ENCODE data around the gene ABHD12. TPM values are rescaled to one million over a fixed set of nuclear protein-coding genes. Genes with fewer than 3 reads are reported as not detected.
"Not testable (repeated sequence)": the region's sequence is repeated elsewhere in the genome, so short reads cannot be mapped to it uniquely, and the experiment has no call there.

ABHD12 gene
- total RNA-seq, 1 experiment from 2014 or later, result 117 TPM

DNA sequence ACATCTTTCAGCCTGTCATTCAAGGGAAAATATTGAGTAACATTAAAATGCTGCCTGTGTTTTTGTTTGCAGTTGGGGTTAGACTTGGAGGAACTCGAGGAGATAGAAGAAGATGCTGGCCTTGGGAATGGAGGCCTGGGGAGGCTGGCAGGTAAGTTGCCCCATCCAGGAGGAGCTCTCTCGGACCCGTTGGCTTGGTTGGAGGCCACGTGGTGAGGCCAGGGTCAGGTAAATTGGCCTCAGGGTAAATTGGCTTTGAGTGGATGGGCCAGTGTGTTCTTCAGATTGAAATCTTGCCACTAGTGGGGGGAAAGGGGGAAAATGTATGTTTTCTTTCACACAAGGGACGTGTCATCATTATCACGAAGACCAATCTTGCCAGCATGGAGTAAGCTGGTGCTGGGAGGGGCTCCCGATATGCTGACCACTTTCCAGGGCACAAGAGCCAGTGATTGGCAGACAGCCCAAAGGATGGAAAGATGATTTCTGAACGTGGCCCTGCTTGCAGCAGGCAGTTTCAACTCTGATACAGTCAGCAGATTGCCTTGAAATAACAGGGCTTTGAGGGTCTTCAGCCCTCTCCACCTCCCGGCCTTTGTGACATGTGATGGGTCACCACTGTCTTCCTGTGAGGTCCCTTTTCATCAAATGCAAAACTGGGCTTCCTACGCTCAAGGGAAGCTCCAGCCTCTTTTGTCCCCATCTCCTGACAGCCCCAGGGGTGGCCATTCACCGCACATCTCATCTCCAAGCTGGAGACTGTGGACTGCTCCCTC lies 121.4 kb downstream of the ABHD12 start:
- Histone ChIP-seq H3K9me3 (replicated peaks) (no peaks in the 10 kb centered on the region), H3K27ac (no peak overlapping the region), H3K4me1 (replicated peaks) (no peaks in the 10 kb centered on the region), H3K36me3 (peaks cover 80% of the 10 kb centered on the region), H3K27me3 (replicated peaks) (no peaks in the 10 kb centered on the region), H3K4me3 (no peak overlapping the region)
- DNase-seq (ENCODE audit: low read depth in 1 of 2, low spot score in 2 of 2), result no peak

DNA sequence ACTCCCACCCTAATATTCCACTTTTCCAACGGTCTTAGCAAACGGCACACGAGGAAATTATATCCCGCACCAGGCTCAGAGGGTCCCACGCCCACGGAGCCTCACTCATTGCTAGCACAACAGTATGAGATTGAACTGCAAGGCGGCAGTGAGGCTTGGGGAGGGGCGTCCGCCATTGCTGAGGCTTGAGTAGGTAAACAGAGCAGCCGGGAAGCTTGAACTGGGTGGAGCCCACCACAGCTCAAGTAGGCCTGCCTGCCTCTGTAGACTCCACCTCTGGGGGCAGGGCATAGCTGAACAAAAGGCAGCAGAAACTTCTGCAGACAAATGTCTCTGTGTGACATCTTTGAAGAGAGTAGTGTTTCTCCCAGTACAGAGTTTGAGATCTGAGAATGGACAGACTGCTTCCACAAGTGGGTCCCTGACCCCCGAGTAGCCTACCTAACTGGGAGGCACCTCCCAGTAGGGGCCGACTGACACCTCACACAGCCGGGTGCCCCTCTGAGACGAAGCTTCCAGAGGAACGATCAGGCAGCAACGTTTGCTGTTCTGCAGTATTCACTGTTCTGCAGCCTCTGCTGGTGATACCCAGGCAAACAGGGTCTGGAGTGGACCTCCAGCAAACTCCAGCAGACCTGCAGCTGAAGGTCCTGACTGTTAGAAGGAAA lies 129.7 kb downstream of the ABHD12 start:
- H3K4me3 ChIP-seq; DNase-seq (ENCODE audit: low read depth in 1 of 2, low spot score in 2 of 2); H3K27me3 ChIP-seq (replicated peaks); H3K4me1 ChIP-seq (replicated peaks); H3K27ac ChIP-seq; H3K9me3 ChIP-seq (replicated peaks): not testable (repeated sequence)
- H3K36me3 ChIP-seq, result peaks cover 75% of the 10 kb centered on the region

DNA sequence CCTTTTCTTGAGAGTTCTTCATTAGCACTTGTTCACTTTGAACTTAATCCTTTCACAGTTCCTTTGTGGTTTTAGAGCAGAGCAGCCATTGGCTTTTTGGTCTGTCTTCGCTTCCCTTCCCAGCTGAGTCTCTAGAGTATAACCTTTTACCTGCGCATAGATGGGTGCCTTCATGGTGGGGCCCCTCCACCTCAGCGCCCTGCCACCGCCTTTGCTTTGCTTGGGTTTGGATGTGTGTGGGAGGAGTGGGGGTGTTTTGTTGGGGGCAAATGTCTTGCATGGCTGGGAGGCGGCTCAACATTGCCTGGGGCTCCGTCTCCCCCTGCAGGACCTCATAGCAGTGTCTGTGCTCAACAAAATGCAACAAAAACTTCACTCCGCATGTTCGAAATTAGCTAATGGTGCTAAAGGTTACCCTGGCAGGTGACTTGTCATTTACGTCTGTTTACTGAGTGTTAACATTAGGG lies 130.8 kb downstream of the ABHD12 start:
- peaks cover 6% of the 10 kb centered on the region for H3K4me1 ChIP-seq (replicated peaks)
- no peak overlapping the region for H3K27ac ChIP-seq
- no peaks in the 10 kb centered on the region for H3K9me3 ChIP-seq (replicated peaks)
- no peak for DNase-seq (ENCODE audit: low read depth in 1 of 2, low spot score in 2 of 2)
- H3K36me3 ChIP-seq, result peaks cover 81% of the 10 kb centered on the region
- H3K27me3 ChIP-seq (replicated peaks), result no peaks in the 10 kb centered on the region
- no peak overlapping the region for H3K4me3 ChIP-seq

DNA sequence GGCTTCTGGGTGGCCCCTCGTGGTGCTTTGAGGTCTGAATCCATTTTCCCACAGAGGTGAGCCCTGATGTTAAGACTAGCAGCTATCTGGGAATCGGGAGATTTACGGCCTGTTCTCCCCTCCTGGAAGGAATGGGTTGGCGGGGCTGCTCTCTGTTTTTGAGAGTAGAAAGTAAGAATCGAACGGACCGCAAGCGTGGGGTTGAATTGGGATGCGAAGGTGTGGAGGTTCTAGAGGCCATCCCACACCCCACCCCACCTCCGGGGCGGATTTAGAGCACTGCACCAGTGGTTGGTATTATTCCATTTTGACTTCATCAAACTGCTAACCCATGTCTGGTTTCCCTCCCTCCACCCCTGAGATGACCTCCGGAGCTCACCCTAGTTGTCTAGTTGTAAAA lies 131.3 kb downstream of the ABHD12 start:
- DNase-seq (ENCODE audit: low read depth in 1 of 2, low spot score in 2 of 2), result no peak
- Histone ChIP-seq H3K9me3 (replicated peaks) (no peaks in the 10 kb centered on the region), H3K27me3 (replicated peaks) (no peaks in the 10 kb centered on the region), H3K27ac (no peak overlapping the region), H3K36me3 (peaks cover 81% of the 10 kb centered on the region), H3K4me3 (no peak overlapping the region), H3K4me1 (replicated peaks) (peaks cover 11% of the 10 kb centered on the region)

DNA sequence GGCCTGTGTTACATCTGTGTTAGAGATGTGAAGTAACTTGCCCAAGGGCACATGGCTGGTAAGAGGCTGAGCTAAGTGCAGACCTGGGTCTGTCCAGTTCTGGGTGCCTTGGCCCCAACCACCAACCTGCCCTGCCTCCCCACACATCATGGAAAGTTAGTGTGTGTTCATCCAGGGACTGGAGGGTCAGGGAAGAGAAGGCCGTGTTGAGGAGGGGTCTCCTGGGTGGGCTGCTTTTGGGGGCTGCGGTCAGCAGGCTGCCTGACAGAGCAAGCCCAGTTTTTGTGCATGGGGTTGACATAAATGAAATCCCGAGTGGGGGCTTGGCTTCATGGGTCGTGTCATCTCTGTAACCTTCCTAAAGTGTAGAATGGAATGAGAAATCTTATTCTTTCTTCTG lies 131.8 kb downstream of the ABHD12 start:
- peaks cover 78% of the 10 kb centered on the region for H3K36me3 ChIP-seq
- peaks cover 11% of the 10 kb centered on the region for H3K4me1 ChIP-seq (replicated peaks)
- H3K27ac ChIP-seq, result no peak overlapping the region
- no peaks in the 10 kb centered on the region for H3K9me3 ChIP-seq (replicated peaks)
- no peak for DNase-seq (ENCODE audit: low read depth in 1 of 2, low spot score in 2 of 2)
- H3K4me3 ChIP-seq, result no peak overlapping the region
- H3K27me3 ChIP-seq (replicated peaks), result no peaks in the 10 kb centered on the region

DNA sequence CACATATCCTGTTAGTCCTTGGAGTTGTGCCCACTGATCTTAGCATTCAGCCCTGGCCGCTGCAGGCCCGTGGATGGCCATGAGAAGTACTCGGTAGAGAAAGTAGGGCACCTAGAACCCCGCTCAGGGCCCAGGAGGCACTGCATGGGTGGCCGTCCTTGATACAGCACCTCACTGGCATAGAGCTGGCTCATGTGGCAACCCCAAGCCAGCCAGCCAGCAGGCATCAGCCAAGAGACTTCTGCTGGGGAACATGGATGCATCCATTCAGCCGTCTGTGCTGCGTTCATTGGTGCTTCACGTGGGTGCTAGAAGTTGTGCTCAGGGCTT lies 132.2 kb downstream of the ABHD12 start:
- DNase-seq (ENCODE audit: low read depth in 1 of 2, low spot score in 2 of 2), result no peak
- no peaks in the 10 kb centered on the region for H3K27me3 ChIP-seq (replicated peaks)
- H3K27ac ChIP-seq, result no peak overlapping the region

DNA sequence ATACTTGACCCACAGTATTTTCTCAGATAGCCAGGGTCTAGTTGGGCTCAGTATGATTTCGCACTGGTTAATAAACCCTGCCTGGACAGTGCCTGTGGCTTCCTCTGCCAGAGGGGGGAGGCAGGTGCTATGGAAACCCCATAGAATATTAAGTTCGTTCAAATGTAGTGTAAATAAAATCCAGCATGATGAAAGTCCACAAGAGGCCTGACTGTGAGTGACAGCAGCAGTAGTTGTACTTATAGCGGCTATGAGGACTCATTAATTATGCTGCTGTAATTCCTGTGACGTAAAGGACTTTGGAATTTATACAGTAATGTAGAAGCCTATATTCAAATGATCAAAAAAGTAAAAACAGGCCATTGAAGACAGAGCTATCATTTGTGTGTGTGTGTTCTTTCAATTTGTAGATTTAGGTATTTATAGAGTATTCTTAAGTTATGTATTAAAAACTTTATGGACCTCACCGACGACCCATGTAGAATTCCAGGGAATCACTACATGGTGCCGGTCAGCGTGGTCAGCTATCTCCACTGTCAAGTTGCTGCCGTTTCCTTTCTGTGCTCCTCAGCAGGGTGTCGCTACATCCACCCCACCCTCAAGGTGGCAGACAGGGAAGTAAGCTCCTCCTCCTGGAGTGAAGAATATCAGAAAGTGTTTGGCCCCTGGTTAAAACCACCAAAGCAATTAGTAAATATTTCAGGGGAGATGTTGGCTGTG lies 132.7 kb downstream of the ABHD12 start:
- Histone ChIP-seq H3K4me3 (no peak overlapping the region), H3K27me3 (replicated peaks) (no peaks in the 10 kb centered on the region), H3K9me3 (replicated peaks) (no peaks in the 10 kb centered on the region), H3K27ac (no peak overlapping the region), H3K4me1 (replicated peaks) (peaks cover 11% of the 10 kb centered on the region), H3K36me3 (peaks cover 83% of the 10 kb centered on the region)
- DNase-seq (ENCODE audit: low read depth in 1 of 2, low spot score in 2 of 2), result no peak

More for the DNA sequence above, 132.2 kb downstream of the ABHD12 start:
- Histone ChIP-seq H3K4me1 (replicated peaks) (peaks cover 11% of the 10 kb centered on the region), H3K4me3 (no peak overlapping the region), H3K9me3 (replicated peaks) (no peaks in the 10 kb centered on the region), H3K36me3 (peaks cover 82% of the 10 kb centered on the region)

DNA sequence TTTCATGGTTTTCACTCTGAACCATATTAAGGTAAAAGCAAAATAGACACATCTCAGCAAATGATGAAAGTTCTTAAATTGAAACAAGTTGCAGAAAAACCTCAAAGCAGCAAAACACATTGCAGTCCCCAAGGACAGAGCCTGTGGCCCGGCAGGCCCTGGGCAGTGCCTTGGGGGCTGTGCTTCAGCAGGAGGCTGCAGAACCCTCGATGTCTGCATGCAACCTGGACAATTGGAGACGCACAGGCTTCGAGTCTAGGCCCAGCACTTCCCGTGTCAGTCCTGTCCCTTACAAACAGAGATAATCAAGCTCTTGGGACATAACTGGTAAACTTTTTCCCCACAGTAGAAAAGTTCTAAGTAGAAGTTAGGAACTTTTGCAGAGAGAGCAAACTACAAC lies 133.5 kb downstream of the ABHD12 start:
- H3K27me3 ChIP-seq (replicated peaks), result no peaks in the 10 kb centered on the region
- DNase-seq (ENCODE audit: low read depth in 1 of 2, low spot score in 2 of 2), result no peak
- H3K4me1 ChIP-seq (replicated peaks), result peaks cover 11% of the 10 kb centered on the region
- peaks cover 83% of the 10 kb centered on the region for H3K36me3 ChIP-seq
- H3K9me3 ChIP-seq (replicated peaks), result no peaks in the 10 kb centered on the region
- H3K4me3 ChIP-seq, result no peak overlapping the region
- H3K27ac ChIP-seq, result no peak overlapping the region

DNA sequence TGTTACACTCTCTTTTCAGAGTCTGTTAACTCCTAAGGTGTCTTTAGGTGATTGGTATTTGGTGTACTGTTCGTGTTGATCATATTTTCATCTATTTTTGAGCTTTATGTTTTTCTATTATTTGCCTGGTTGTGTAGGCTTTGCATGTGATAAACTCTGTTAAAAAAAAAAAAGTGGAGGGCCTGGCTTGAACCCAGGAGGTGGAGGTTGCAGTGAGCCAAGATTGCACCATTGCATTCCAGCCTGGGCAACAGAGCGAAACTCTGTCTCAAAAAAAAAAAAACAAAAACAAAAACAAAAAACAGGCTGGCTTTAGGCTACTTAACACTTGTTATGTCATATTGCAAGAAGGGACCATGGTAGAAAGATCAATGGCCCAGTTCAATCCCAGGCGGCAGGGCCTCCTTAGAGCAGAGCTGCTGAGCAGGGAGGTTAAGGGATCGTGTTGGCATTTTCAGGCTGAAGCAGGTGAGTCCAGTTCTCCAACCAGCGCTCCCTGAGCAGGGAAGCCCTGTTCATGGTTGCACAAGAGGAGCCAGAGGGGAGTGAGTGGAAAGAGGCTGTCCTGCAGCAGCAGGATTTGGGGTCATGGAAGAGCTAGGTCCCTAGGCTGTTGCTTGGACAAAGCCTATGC lies 134.3 kb downstream of the ABHD12 start:
- Histone ChIP-seq H3K27me3 (replicated peaks) (no peaks in the 10 kb centered on the region), H3K4me3 (no peak overlapping the region), H3K9me3 (replicated peaks) (no peaks in the 10 kb centered on the region), H3K27ac (no peak overlapping the region), H3K4me1 (replicated peaks) (peaks cover 11% of the 10 kb centered on the region), H3K36me3 (peaks cover 82% of the 10 kb centered on the region)
- DNase-seq (ENCODE audit: low read depth in 1 of 2, low spot score in 2 of 2), result no peak

DNA sequence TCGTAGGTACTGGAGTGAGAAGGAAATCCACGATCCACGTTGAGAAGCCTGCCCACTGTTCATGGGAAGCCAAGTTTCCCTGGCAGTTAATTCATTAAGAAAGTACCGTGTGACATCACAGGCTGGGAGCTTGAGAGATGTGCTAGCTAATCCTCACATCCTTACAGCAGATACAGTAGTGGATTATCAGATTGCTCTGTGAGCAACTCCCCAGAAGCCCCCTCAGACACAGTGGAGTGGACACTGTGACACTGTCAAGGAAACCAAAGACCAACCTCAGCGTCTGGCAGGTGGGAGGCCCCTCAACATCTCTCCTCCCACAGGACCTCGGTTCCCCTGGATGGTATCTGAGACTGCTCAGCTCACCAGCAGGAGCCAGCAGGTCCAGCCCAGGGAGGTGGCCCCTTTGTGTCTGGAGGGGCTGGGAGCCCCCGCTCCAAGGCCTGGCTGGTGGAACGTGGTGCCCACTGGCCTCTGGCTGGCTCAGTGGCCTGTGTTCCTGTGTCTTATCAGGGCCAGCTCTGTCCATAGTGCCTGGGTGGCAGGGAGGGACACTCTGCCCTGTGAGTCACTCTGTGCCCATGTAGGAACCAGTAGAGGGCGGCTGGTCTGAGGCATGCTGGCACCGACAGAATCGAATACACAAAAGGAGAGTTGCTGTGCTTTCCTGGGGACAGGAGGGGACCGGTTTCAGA lies 135.5 kb downstream of the ABHD12 start:
- H3K4me1 ChIP-seq (replicated peaks), result peaks cover 18% of the 10 kb centered on the region
- no peak overlapping the region for H3K4me3 ChIP-seq
- peaks cover 83% of the 10 kb centered on the region for H3K36me3 ChIP-seq
- H3K27ac ChIP-seq, result no peak overlapping the region
- no peak for DNase-seq (ENCODE audit: low read depth in 1 of 2, low spot score in 2 of 2)
- H3K9me3 ChIP-seq (replicated peaks), result no peaks in the 10 kb centered on the region
- H3K27me3 ChIP-seq (replicated peaks), result no peaks in the 10 kb centered on the region

DNA sequence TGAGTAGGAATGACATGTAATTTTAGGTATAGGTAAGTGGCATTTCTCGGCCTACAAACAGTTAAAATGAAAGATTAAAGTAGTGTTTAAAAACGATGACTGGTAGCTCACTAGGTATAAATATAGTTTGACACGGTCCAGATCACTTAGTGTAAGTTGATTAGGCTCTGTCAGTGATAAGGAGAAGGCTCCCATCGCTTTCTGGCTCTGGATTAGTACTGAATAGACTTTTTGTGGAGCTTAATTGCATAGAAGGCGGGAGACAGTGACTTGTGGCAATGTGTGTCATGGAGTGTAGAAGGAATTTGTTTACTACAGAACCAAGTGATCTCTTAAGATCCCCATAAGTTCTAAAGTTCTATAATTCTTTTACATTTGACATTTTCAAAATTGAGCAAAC lies 136.1 kb downstream of the ABHD12 start:
- H3K36me3 ChIP-seq, result peaks cover 81% of the 10 kb centered on the region
- no peaks in the 10 kb centered on the region for H3K27me3 ChIP-seq (replicated peaks)
- no peak overlapping the region for H3K27ac ChIP-seq
- H3K4me1 ChIP-seq (replicated peaks), result peaks cover 24% of the 10 kb centered on the region
- DNase-seq (ENCODE audit: low read depth in 1 of 2, low spot score in 2 of 2), result no peak
- no peak overlapping the region for H3K4me3 ChIP-seq
- H3K9me3 ChIP-seq (replicated peaks), result no peaks in the 10 kb centered on the region

DNA sequence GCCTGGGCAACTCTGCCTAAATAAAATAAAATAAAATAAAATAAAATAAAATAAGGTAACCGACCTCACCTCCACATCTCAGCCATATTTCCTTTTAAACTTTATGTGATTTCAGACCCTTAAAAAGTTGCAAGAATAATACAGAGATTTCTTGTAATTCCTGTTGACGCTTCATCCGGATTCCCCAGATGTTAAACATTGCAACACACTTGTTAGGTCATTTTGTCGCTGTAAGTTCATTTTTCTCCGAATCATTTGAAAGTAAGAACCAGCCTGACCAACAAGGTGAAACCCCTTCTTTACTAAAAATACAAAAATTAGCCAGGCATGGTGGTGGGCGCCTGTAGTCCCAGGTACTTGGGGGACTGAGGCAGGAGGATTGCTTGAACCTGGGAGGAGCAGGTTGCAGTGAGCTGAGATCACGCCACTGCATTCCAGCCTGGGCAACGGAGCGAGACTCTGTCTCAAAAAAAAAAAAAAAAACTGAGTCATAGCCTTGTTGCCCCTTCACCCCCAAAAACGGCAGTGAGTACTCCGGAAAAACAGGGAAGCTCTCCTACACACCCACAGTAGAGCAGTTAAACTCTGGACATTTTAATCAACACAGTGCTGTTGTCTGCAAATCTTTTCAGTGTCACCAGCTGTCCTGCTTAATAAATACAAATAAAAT lies 136.9 kb downstream of the ABHD12 start:
- Histone ChIP-seq H3K9me3 (replicated peaks) (no peaks in the 10 kb centered on the region), H3K4me3 (no peak overlapping the region), H3K4me1 (replicated peaks) (peaks cover 28% of the 10 kb centered on the region), H3K27ac (no peak overlapping the region), H3K27me3 (replicated peaks) (no peaks in the 10 kb centered on the region), H3K36me3 (peaks cover 77% of the 10 kb centered on the region)
- no peak for DNase-seq (ENCODE audit: low read depth in 1 of 2, low spot score in 2 of 2)

All from SJSA1 (cell line).